GM12878 (cell line): ENCODE measurements around the gene VIL1. TPM values are rescaled to one million over a fixed set of nuclear protein-coding genes. Genes with fewer than 3 reads are reported as not detected.

ENCODE experiments used
- ATAC-seq: fragments of 200-7000 bp; cut with Tn5 transposase; 3 replicates; pipeline ENCODE4 v1.9.1; 2020; ENCODE audit warnings: mild to moderate bottlenecking, moderate library complexity
- BruUV-seq: library from RNA; stranded (reverse); fragments of 400-500 nt; replicated peaks from 2 replicates; lab custom pipeline; 2021; lab: Mats Ljungman, UMichigan
- CTCF ChIA-PET: fragments of 300-600 bp; sonication (Branson Sonifier 250); formaldehyde crosslinking; extraction: SDS; loops from one replicate; lab custom pipeline; 2021; ENCODE audit warnings: inconsistent platforms; lab: Yijun Ruan, JAX
- POLR2A ChIA-PET: fragments of 350-600 bp; formaldehyde crosslinking; extraction: SDS; loops from one replicate; lab custom pipeline; 2021; ENCODE audit warnings: inconsistent platforms; lab: Charles Lee
- RAD21 ChIA-PET: fragments of 300-600 bp; sonication (Branson Sonifier 250); formaldehyde crosslinking; loops from one replicate; lab custom pipeline; 2023; ENCODE audit warnings: antibody characterized with exemption; ENCODE audit not compliant: unreplicated experiment; lab: Charles Lee
- SMC1A ChIA-PET: fragments of 300-600 bp; sonication (Branson Sonifier 250); formaldehyde crosslinking; loops from one replicate; lab custom pipeline; 2023; ENCODE audit not compliant: unreplicated experiment, uncharacterized antibody; lab: Charles Lee
- DNase-seq: peaks from one replicate; pipeline ENCODE4 v3.0.0-alpha.2; 2011; ENCODE audit warnings: low read depth, low spot score
- FAIRE-seq: peaks from 3 replicates; lab custom pipeline; 2011; peaks lifted over from hg19 to GRCh38; lab: Jason Lieb, UNC
- H2AFZ ChIP-seq: 2 replicates; pipeline ENCODE4 v1.6.0; 2011; ENCODE audit warnings: low read depth, low read length, control low read depth; ENCODE audit not compliant: control insufficient read depth
- H3K27ac ChIP-seq: 2 replicates; pipeline ENCODE4 v1.5.1; 2011; ENCODE audit warnings: control low read depth; ENCODE audit not compliant: control insufficient read depth, insufficient read depth
- H3K27me3 ChIP-seq, 2 experiments: replicated peaks in 1 of 2; 2 replicates each; pipeline versions ENCODE4 v1.6.0 to v1.6.1; 2011; ENCODE audit warnings: low read length in 1 of 2; ENCODE audit not compliant: control insufficient read depth in 2 of 2, insufficient read depth in 2 of 2
- H3K36me3 ChIP-seq, 2 experiments: 2 replicates each; pipeline ENCODE4 v1.5.1; 2011; ENCODE audit warnings: low read length in 1 of 2; ENCODE audit not compliant: control insufficient read depth in 2 of 2, insufficient read depth in 2 of 2
- H3K4me1 ChIP-seq: 2 replicates; pipeline ENCODE4 v1.6.1; 2011; ENCODE audit warnings: mild to moderate bottlenecking, low read length, moderate library complexity, mixed read lengths; ENCODE audit not compliant: control insufficient read depth, insufficient read depth
- H3K4me2 ChIP-seq: 2 replicates; pipeline ENCODE4 v1.6.0; 2011; ENCODE audit warnings: control low read depth; ENCODE audit not compliant: control insufficient read depth, insufficient read depth
- H3K4me3 ChIP-seq: fragments of 200-600 bp; sonication (generic); 2 replicates; pipeline ENCODE4 v1.5.1; 2016
- H3K79me2 ChIP-seq: 2 replicates; pipeline ENCODE4 v1.6.0; 2011; ENCODE audit warnings: low read length; ENCODE audit not compliant: control insufficient read depth, insufficient read depth
- H3K9ac ChIP-seq: 2 replicates; pipeline ENCODE4 v1.8.0; 2011; ENCODE audit warnings: low read length, control low read depth, mixed read lengths; ENCODE audit not compliant: control insufficient read depth, insufficient read depth
- H3K9me3 ChIP-seq: replicated peaks from 3 replicates; pipeline ENCODE4 v1.5.1; 2011; ENCODE audit warnings: mild to moderate bottlenecking, low read length; ENCODE audit not compliant: control insufficient read depth, insufficient read depth
- H4K20me1 ChIP-seq: 2 replicates; pipeline ENCODE4 v1.6.0; 2011; ENCODE audit not compliant: control insufficient read depth, insufficient read depth
- CEBPZ ChIP-seq: fragments of 150-350 bp; IDR thresholded peaks from 2 replicates; pipeline ENCODE4 v1.6.1; 2016; ENCODE audit warnings: low read depth, low read length
- EP300 ChIP-seq, 2 experiments: fragments of 150-350 bp in 1 of 2; IDR thresholded peaks; 2 replicates each; pipeline ENCODE4 v1.6.1; 2011 to 2012; ENCODE audit warnings: low read depth in 2 of 2, low read length in 2 of 2, borderline replicate concordance in 1 of 2, improper control_type of control experiment in 1 of 2, inconsistent platforms in 1 of 2; ENCODE audit not compliant: control insufficient read depth in 1 of 2
- ETV6 ChIP-seq, 2 experiments: fragments of 450-650 bp in 1 of 2; IDR thresholded peaks in 1 of 2; conservative IDR thresholded peaks in 1 of 2; 2 replicates each; pipeline ENCODE4 v1.6.1; 2014; ENCODE audit warnings: antibody characterized with exemption in 1 of 2, borderline replicate concordance in 1 of 2, low read depth in 1 of 2, mild to moderate bottlenecking in 1 of 2, moderate library complexity in 1 of 2
- FOS ChIP-seq: IDR thresholded peaks from 3 replicates; pipeline ENCODE4 v1.6.1; 2011; ENCODE audit warnings: borderline replicate concordance; ENCODE audit not compliant: insufficient read length; ENCODE audit errors: extremely low read depth
- KDM1A ChIP-seq: fragments of 200-600 bp; sonication (generic); IDR thresholded peaks from 2 replicates; pipeline ENCODE4 v1.6.1; 2016; ENCODE audit warnings: borderline replicate concordance
- PAX8 ChIP-seq: fragments of 450-650 bp; IDR thresholded peaks from 2 replicates; pipeline ENCODE4 v1.6.1; 2017; ENCODE audit warnings: mild to moderate bottlenecking, moderate library complexity
- RAD51 ChIP-seq: fragments of 450-650 bp; IDR thresholded peaks from 2 replicates; pipeline ENCODE4 v1.6.1; 2016; ENCODE audit warnings: moderate library complexity, mild to moderate bottlenecking, inconsistent platforms
- RELA ChIP-seq: fragments of 450-650 bp; IDR thresholded peaks from 2 replicates; pipeline ENCODE4 v1.8.0; 2014; ENCODE audit warnings: borderline replicate concordance; ENCODE audit not compliant: partially characterized antibody
- TARDBP ChIP-seq: IDR thresholded peaks from 2 replicates; pipeline ENCODE4 v1.6.1; 2016; ENCODE audit warnings: borderline replicate concordance
- TCF12 ChIP-seq: IDR thresholded peaks from 2 replicates; pipeline ENCODE4 v1.6.1; 2011; ENCODE audit warnings: low read depth, mild to moderate bottlenecking, low read length
- ZNF207 ChIP-seq: fragments of 450-650 bp; IDR thresholded peaks from 2 replicates; pipeline ENCODE4 v1.6.1; 2014; ENCODE audit warnings: antibody characterized with exemption, mild to moderate bottlenecking, borderline replicate concordance
- ZNF687 ChIP-seq: fragments of 450-650 bp; IDR thresholded peaks from 2 replicates; pipeline ENCODE4 v1.6.1; 2017; ENCODE audit warnings: mild to moderate bottlenecking, moderate library complexity
- WGBS: methylation state at CpG from one replicate; pipeline ENCODE4 v1.1.6; 2016; ENCODE audit warnings: low lambda C conversion rate; ENCODE audit not compliant: insufficient replicate concordance, insufficient coverage; ENCODE audit errors: missing lambda C conversion rate; 5-methylcytosine and 5-hydroxymethylcytosine counted together
- in situ Hi-C: fragments of 300-500 bp; cut with MboI; formaldehyde crosslinking; loops from 9 replicates; pipeline ENCODE4 v1.14.3; 2018; ENCODE audit warnings: mixed read lengths
- intact Hi-C: fragments of 100-400 bp; cut with micrococcal nuclease; formaldehyde crosslinking; loops from one replicate; pipeline ENCODE4 v1.14.2; 2022; ENCODE audit not compliant: unreplicated experiment
- polyA plus RNA-seq, 11 experiments: library from polyadenylated mRNA; depleted of rRNA in 4 of 11; unstranded in 6 of 11; stranded (reverse) in 5 of 11; fragments of >200 nt; fragmentation: Nextera tagmentation in 4 of 11; fragmentation: Illumina TruSeq in 1 of 11; extraction: Ambion mirVana in 4 of 11; extraction: Trizol in 1 of 11; gene quantifications; 1 replicate in 1 of 11; 2 replicates in 10 of 11; pipeline versions ENCODE4 v1.2.1 to v1.2.3, GENCODE V29; 2011 to 2016; ENCODE audit warnings: inconsistent platforms in 2 of 11, missing spikeins in 2 of 11, low read depth in 1 of 11
- total RNA-seq, 4 experiments: library from RNA; depleted of rRNA in 3 of 4; stranded (reverse); fragments of >200 nt in 3 of 4; fragmentation: Illumina TruSeq in 1 of 4; extraction: Trizol in 1 of 4; gene quantifications; 2 replicates each; pipeline versions ENCODE4 v1.2.1 to v1.2.3, GENCODE V29; 2013 to 2021
- TF ChIP-seq, protein P1 (sequence below): fragments of 450-650 bp; formaldehyde crosslinking; IDR thresholded peaks from 2 replicates; pipeline ENCODE4 v1.5.0; 2022; ENCODE audit warnings: mild to moderate bottlenecking, missing genetic modification characterization

Gene VIL1
- total and polyA plus RNA-seq, 10 of the 15 experiments (the other 5 are each of a cell fraction or from before 2014, with no cell fraction given): 0.03 to 1.9 (median 0.33) TPM

DNA sequence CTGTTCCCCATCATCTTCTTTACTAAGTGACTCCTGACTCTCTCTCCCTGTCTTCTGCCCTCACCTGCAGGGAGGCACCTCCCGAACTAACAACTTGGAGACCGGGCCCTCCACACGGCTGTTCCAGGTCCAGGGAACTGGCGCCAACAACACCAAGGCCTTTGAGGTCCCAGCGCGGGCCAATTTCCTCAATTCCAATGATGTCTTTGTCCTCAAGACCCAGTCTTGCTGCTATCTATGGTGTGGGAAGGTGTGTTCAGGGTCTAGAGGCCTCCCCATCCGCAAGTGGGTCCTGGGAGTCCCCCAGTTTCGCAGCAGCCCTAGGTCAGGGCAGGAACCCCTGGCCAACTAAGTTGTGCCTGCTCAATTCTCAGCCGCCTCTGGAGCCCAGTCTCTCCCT is 15.5 kb downstream of the VIL1 start:
- no peak overlapping the region for H3K9ac ChIP-seq
- no peak for ATAC-seq
- ChIA-PET RAD21 (no interaction called here), POLR2A (interaction anchor here (0.7 kb wide), 1 partner anchor 102 kb away, joined by 4 read pairs; no protein-coding TSS in a partner anchor), SMC1A (no interaction called here), CTCF (interaction anchor here (0.7 to 1.0 kb wide), 2 partner anchors 107 to 213 kb away, joined by 3 to 5 read pairs; no protein-coding TSS in a partner anchor)
- no peak for DNase-seq
- H3K9me3 ChIP-seq: no peaks in the 10 kb centered on the region
- H3K4me2 ChIP-seq: no peak overlapping the region
- BruUV-seq: no TSS peak
- no peaks in the 10 kb centered on the region for H4K20me1 ChIP-seq
- no peak overlapping the region for H2AFZ ChIP-seq
- H3K27ac ChIP-seq: no peak overlapping the region
- no peak for FAIRE-seq
- WGBS: 51% methylated on average over 9 of the region's 9 CpGs
- in situ Hi-C loops (no loop called here), intact Hi-C loops (no loop called here)
- H3K4me1 ChIP-seq: peaks cover 11% of the 10 kb centered on the region
- no peak overlapping the region for H3K4me3 ChIP-seq
- H3K79me2 ChIP-seq: no peaks in the 10 kb centered on the region
- H3K36me3 ChIP-seq: no peaks in the 10 kb centered on the region
- H3K27me3 ChIP-seq: no peaks in the 10 kb centered on the region
- TF ChIP-seq TCF12 (no peak), RELA (no peak), EP300 (IDR thresholded peaks at IDR 0.05; ENCODE audit: borderline replicate concordance in 1 of 2, control insufficient read depth in 1 of 2, low read depth in 2 of 2, low read length in 2 of 2) (no peak), ZNF687 (no peak), KDM1A (no peak), RAD51 (no peak), FOS (no peak), ZNF207 (no peak), TARDBP (no peak), CEBPZ (no peak), PAX8 (no peak), ETV6 (conservative IDR thresholded peaks at IDR 0.05 in 1 of 2, IDR thresholded peaks at IDR 0.05 in 1 of 2; ENCODE audit: borderline replicate concordance in 1 of 2, low read depth in 1 of 2) (no peak)
- TF ChIP-seq, protein P1, sequence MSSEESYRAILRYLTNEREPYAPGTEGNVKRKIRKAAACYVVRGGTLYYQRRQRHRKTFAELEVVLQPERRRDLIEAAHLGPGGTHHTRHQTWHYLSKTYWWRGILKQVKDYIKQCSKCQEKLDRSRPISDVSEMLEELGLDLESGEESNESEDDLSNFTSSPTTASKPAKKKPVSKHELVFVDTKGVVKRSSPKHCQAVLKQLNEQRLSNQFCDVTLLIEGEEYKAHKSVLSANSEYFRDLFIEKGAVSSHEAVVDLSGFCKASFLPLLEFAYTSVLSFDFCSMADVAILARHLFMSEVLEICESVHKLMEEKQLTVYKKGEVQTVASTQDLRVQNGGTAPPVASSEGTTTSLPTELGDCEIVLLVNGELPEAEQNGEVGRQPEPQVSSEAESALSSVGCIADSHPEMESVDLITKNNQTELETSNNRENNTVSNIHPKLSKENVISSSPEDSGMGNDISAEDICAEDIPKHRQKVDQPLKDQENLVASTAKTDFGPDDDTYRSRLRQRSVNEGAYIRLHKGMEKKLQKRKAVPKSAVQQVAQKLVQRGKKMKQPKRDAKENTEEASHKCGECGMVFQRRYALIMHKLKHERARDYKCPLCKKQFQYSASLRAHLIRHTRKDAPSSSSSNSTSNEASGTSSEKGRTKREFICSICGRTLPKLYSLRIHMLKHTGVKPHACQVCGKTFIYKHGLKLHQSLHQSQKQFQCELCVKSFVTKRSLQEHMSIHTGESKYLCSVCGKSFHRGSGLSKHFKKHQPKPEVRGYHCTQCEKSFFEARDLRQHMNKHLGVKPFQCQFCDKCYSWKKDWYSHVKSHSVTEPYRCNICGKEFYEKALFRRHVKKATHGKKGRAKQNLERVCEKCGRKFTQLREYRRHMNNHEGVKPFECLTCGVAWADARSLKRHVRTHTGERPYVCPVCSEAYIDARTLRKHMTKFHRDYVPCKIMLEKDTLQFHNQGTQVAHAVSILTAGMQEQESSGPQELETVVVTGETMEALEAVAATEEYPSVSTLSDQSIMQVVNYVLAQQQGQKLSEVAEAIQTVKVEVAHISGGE (CRISPR knock-in tag): no peak
